SK-N-SH treated with all-trans-retinoic acid at 6 μM for 48 hours (cell line): ENCODE results near the gene ZNF680.
"Not testable (repeated sequence)": the region's sequence is repeated elsewhere in the genome, so short reads cannot be mapped to it uniquely, and the experiment has no call there.

ENCODE experiments used
- ESRRG ChIP-seq: fragments of 250-450 bp; sonication (Bioruptor Pico); IDR thresholded peaks from 2 replicates; pipeline ENCODE4 v1.6.1; 2021; ENCODE audit warnings: mild to moderate bottlenecking
- RARB ChIP-seq: fragments of 250-450 bp; sonication (Bioruptor Pico); IDR thresholded peaks from 2 replicates; pipeline ENCODE4 v1.8.0; 2021; ENCODE audit warnings: mild to moderate bottlenecking, moderate library complexity
- ZFP30 ChIP-seq: fragments of 450-650 bp; formaldehyde crosslinking; IDR thresholded peaks from 2 replicates; pipeline ENCODE4 v1.5.0; 2022; ENCODE audit warnings: mild to moderate bottlenecking, moderate library complexity
- ZNF565 ChIP-seq: fragments of 450-650 bp; formaldehyde crosslinking; conservative IDR thresholded peaks from 2 replicates; pipeline ENCODE4 v1.5.0; 2020; ENCODE audit warnings: low read depth, mild to moderate bottlenecking, moderate library complexity
- TF ChIP-seq, protein P1 (sequence below): fragments of 250-450 bp; sonication (Bioruptor Pico); IDR thresholded peaks from 2 replicates; pipeline ENCODE4 v1.8.0; 2020; ENCODE audit warnings: mild to moderate bottlenecking, moderate library complexity, borderline replicate concordance

DNA sequence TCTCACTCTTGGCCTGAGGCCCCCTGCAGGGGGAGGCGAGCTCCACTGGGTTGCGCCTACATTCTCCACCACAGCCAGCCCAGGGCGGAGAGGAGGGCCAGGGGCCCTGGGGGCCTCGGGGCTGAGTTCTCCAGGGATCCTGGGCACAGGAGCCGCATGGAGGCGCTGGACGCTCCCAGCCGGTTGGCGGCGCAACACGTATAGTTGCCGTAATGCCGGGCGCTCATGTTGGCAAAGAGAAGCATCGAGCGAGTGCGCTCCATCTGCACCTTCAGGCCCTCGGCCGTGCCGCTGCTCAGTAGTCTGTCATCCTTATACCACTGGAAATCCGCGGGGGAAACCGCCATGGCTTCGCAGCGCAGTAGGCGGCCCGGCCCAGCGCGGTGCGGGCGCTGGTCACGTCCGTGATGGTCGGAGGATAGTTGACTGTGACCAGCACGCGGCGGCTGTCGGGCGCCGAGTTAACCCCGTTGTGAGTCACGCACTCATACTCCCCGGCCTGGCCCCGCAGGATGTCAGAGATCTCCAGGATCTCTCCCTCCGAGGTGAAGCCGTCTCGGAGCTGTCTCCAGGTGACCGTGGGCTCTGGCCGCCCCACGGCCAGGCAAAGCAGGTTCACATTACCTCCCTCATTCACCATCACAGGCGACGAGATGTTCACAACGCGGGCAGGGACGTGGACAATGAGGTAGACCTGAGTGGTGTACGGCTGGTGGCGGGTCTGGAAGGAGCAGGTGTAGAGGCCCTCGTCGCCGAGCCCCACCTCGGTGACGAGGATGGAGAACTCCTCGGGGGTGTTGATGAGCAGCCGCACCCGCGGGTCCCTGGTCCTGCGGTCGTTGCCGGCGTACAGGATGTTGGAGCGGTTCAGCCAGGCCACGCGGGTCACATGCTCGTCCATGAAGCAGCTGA is 6.8 kb upstream of the ZNF680 start:
- not testable (repeated sequence) for TF ChIP-seq ZFP30; RARB (CRISPR knock-in tag); ESRRG; ZNF565 (CRISPR knock-in tag)
- TF ChIP-seq, protein P1, sequence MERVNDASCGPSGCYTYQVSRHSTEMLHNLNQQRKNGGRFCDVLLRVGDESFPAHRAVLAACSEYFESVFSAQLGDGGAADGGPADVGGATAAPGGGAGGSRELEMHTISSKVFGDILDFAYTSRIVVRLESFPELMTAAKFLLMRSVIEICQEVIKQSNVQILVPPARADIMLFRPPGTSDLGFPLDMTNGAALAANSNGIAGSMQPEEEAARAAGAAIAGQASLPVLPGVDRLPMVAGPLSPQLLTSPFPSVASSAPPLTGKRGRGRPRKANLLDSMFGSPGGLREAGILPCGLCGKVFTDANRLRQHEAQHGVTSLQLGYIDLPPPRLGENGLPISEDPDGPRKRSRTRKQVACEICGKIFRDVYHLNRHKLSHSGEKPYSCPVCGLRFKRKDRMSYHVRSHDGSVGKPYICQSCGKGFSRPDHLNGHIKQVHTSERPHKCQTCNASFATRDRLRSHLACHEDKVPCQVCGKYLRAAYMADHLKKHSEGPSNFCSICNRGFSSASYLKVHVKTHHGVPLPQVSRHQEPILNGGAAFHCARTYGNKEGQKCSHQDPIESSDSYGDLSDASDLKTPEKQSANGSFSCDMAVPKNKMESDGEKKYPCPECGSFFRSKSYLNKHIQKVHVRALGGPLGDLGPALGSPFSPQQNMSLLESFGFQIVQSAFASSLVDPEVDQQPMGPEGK (CRISPR knock-in tag): not testable (repeated sequence)
